Fibroblast of peridontal ligament (primary cell): ENCODE measurements around the gene STX18.
"Not testable (repeated sequence)": the region's sequence is repeated elsewhere in the genome, so short reads cannot be mapped to it uniquely, and the experiment has no call there.

Experiments used
- DNase-seq: peaks from one replicate; pipeline ENCODE4 v3.0.0-alpha.2; 2010; ENCODE audit errors: extremely low read depth

The STX18 gene

GRCh38 chr4:4480205-4480604 lies 61.6 kb downstream of the STX18 start:
- no peak for DNase-seq

- no peak for DNase-seq
These were observed 62.5 kb downstream of the STX18 start for GRCh38 chr4:4479366-4479765.

GRCh38 chr4:4477796-4478195 lies 64.1 kb downstream of the STX18 start:
- DNase-seq: peak; percentile 54

GRCh38 chr4:4477391-4477790 lies 64.5 kb downstream of the STX18 start:
- DNase-seq: peak; percentile 70

- peak; percentile 29 for DNase-seq
These were observed 67.4 kb downstream of the STX18 start for GRCh38 chr4:4474476-4474875.

- DNase-seq: peak; percentile 35
These were observed 69.4 kb downstream of the STX18 start for GRCh38 chr4:4472344-4472958.

GRCh38 chr4:4471195-4471594 lies 70.7 kb downstream of the STX18 start:
- DNase-seq: no peak

- DNase-seq: no peak
These were observed 71.6 kb downstream of the STX18 start for GRCh38 chr4:4470208-4470607.

GRCh38 chr4:4465238-4465637 lies 76.6 kb downstream of the STX18 start:
- not testable (repeated sequence) for DNase-seq

- DNase-seq: no peak
These were observed 78.9 kb downstream of the STX18 start for GRCh38 chr4:4462970-4463369.

GRCh38 chr4:4461850-4462249 lies 80.0 kb downstream of the STX18 start:
- DNase-seq: no peak

- no peak for DNase-seq
These were observed 80.7 kb downstream of the STX18 start for GRCh38 chr4:4461178-4461577.

GRCh38 chr4:4460759-4461158 lies 81.1 kb downstream of the STX18 start:
- DNase-seq: no peak

GRCh38 chr4:4459181-4459580 lies 82.7 kb downstream of the STX18 start:
- DNase-seq: no peak

- DNase-seq: peak; percentile 42
These were observed 83.9 kb downstream of the STX18 start for GRCh38 chr4:4457803-4458553.

- DNase-seq: no peak
These were observed 84.9 kb downstream of the STX18 start for GRCh38 chr4:4456816-4457578.

GRCh38 chr4:4456351-4456750 lies 85.5 kb downstream of the STX18 start:
- DNase-seq: no peak

GRCh38 chr4:4455210-4455865 lies 86.5 kb downstream of the STX18 start:
- no peak for DNase-seq

- DNase-seq: no peak
These were observed 95.4 kb downstream of the STX18 start for GRCh38 chr4:4446434-4446833.

GRCh38 chr4:4443821-4444220 lies 98.0 kb downstream of the STX18 start:
- DNase-seq: peak; percentile 62

GRCh38 chr4:4440333-4441061 lies 101.4 kb downstream of the STX18 start:
- no peak for DNase-seq

GRCh38 chr4:4439782-4440181 lies 102.1 kb downstream of the STX18 start:
- DNase-seq: no peak
